Activated CD4-positive, alpha-beta T cell treated with anti-CD3 and anti-CD28 coated beads, Interleukin-2, amount 50 U/mL, for 4 hours (primary cell): ENCODE measurements around the gene KDM4B.

Experiments used
- DNase-seq, 2 experiments: peaks; one replicate each; pipeline ENCODE4 v3.0.0-alpha.2; 2020

The KDM4B gene

DNA sequence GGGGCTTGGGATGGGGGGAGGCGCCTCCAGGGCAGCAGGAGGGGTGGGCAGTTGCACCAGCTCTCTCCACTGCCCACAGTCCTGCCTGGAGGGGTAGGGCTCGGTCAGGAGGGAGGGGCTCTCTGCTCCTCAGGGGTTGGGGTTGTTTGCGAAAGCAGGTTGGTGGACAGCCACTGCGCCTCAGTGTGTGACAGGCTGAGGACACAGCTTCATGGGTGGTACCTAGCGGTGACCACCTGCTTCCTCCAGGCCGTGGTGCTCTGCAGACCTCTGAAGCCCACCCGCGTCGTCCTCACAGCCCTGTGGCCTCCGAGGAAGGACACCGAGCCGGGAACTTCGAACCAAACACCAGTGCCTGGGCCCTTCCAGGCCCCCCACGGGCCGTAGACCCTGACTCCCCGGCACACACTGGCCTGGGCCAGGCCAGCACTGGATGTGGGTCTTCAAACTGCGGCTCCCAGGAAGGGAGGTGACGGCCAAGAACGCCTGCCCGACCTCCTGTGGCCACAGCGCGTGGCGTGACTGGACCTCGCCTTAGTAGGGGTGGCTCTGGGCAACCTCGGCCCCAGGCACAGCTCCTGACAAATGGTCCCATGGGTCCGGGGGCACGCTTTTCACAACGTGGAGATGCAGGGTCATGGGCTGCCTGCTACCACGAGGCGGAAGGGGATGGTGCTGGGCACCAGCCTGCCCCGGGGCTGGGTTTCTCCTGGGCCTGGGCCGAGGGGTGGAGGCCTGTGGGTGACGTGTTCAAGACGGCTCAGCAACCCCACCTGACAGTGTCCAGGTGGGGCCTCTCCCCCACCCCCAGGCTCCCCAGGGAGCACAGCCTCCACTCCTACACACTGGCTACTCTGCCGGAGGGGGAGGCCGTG is 173.2 kb downstream of the KDM4B start:
- no peak for DNase-seq

GRCh38 chr19:5142725-5143097 is 173.8 kb downstream of the KDM4B start:
- no peak for DNase-seq

GRCh38 chr19:5143471-5144411 is 174.8 kb downstream of the KDM4B start:
- no peak for DNase-seq

- no peak for DNase-seq
Measured at GRCh38 chr19:5144545-5145179, 175.7 kb downstream of the KDM4B start.

DNA sequence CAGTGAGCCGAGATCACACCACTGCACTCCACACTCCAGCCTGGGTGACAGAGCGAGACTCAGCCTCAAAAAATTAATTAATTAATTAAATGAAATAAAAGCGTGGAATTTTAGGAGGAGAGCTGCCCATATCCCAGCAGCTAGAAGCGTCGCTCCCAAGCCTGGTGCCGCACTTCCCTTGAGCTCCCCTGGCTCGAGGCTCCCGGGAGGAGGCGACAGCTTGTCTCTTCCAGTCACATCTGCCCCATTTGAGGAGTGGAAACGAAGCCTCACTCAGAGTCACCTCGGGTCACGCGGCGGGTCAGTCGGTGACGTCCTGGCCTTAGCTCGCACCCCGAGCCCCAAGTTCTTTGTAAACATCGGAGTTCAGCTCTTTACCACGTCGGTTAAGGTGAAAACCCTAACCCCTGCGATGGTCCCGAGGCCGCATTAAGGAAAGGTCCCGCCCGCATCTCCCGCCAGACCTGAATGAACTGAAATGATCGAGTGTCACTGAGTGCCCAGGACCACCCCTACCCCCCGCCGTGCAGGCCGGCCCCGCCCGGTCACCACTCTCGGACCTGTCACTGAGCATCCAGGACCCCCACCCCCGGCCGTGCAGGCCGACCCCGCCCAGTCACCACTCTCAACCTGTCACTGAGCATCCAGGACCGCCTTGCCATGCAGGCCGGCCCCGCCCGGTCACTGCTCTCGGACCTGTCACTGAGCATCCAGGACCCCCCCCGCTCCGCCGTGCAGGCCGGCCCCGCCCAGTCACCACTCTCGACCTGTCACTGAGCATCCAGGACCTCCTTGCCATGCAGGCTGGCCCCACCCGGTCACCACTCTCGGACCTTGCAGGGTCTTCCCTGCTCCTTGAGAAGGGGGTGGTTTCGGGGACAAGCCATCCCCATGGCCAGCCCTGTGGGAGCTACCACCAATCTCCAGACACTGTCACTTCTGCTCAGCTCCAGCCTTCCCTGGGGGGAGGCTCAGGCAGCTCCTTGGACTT is 176.9 kb downstream of the KDM4B start:
- DNase-seq, result no peak

GRCh38 chr19:5147074-5147977 is 178.4 kb downstream of the KDM4B start:
- DNase-seq, result no peak

GRCh38 chr19:5147978-5148793 is 179.3 kb downstream of the KDM4B start:
- DNase-seq, result no peak

DNA sequence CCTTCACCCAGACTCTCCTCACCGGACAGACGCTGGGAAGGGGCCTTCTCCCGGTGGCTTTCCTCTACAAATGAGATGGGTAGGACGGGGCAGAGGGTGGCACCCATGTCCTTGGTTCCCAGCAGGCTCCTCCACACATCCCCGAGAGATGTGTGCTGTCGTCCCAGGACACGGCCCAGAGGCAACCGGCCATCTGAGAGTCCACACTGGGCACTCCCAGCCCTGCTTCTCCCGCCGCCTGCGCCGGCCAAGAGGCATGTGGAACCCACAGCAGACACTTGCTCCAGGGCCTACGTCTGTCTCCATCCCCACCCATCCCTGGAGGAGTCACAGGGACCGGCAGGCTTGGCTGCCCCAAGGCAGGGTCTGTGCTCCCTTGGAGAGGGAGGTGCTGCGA is 179.9 kb downstream of the KDM4B start:
- no peak for DNase-seq

DNA sequence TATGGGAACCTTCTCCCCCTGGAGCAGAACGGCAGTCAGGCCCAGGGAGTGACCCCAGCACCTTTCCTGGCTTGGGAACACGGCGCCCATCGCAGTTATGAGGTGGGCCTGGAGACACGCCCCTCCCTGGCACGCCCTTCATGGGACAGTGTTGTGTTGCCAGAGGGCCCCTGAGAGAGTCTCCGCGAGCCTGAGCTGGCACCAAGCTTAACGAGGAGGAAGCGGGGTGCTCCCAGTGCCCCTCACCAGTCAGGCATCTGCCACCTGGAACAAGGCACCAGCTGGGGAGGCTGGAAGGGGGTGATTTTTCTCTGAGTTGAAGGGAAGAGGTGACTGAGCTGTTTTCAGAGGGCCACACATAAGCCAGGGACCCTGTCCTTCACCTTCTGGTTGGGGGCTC is 180.6 kb downstream of the KDM4B start:
- no peak for DNase-seq

GRCh38 chr19:5149932-5150901 is 181.3 kb downstream of the KDM4B start:
- DNase-seq, result no peak

DNA sequence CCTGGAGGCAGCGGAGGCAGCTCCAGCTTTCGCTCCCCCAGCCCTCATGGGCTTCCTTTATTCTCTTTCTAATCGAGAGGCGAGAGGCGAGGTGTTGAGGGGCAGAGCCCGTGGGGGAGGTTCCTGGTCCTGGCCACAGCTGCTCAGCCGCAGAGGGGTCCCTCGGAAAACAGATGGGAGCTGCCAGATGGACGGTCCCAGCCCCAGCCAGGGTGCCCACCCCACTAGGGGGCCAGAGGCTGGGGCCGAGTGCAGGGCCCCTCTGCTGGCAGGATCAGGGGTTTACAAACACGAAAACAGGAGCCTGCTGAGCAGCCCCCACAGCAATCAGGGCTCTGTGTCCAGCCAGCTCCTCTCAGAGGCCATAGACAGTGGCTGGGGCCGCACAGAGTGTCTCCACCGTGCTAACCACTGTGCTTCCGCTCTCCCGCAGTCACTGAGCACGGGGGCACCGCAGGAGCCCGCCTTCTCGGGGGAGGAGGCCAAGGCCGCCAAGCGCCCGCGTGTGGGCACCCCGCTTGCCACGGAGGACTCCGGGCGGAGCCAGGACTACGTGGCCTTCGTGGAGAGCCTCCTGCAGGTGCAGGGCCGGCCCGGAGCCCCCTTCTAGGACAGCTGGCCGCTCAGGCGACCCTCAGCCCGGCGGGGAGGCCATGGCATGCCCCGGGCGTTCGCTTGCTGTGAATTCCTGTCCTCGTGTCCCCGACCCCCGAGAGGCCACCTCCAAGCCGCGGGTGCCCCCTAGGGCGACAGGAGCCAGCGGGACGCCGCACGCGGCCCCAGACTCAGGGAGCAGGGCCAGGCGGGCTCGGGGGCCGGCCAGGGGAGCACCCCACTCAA is 182.2 kb downstream of the KDM4B start:
- DNase-seq, result no peak

DNA sequence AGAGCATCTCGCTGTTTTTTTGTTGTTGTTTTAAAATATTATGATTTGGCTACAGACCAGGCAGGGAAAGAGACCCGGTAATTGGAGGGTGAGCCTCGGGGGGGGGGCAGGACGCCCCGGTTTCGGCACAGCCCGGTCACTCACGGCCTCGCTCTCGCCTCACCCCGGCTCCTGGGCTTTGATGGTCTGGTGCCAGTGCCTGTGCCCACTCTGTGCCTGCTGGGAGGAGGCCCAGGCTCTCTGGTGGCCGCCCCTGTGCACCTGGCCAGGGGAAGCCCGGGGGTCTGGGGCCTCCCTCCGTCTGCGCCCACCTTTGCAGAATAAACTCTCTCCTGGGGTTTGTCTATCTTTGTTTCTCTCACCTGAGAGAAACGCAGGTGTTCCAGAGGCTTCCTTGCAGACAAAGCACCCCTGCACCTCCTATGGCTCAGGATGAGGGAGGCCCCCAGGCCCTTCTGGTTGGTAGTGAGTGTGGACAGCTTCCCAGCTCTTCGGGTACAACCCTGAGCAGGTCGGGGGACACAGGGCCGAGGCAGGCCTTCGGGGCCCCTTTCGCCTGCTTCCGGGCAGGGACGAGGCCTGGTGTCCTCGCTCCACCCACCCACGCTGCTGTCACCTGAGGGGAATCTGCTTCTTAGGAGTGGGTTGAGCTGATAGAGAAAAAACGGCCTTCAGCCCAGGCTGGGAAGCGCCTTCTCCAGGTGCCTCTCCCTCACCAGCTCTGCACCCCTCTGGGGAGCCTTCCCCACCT is 183.3 kb downstream of the KDM4B start:
- no peak for DNase-seq

DNA sequence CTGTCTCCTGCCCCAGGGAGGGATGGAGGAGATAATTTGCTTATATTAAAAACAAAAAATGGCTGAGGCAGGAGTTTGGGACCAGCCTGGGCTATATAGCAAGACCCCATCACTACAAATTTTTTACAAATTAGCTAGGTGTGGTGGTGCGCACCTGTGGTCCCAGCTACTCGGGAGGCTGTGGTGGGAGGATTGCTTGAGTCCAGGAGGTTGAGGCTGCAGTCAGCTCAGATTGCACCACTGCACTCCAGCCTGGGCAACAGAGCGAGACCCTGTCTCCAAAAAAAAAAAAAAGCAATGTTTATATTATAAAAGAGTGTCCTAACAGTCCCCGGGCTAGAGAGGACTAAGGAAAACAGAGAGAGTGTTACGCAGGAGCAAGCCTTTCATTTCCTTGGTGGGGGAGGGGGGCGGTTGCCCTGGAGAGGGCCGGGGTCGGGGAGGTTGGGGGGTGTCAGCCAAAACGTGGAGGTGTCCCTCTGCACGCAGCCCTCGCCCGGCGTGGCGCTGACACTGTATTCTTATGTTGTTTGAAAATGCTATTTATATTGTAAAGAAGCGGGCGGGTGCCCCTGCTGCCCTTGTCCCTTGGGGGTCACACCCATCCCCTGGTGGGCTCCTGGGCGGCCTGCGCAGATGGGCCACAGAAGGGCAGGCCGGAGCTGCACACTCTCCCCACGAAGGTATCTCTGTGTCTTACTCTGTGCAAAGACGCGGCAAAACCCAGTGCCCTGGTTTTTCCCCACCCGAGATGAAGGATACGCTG is 184.0 kb downstream of the KDM4B start:
- DNase-seq, result no peak

DNA sequence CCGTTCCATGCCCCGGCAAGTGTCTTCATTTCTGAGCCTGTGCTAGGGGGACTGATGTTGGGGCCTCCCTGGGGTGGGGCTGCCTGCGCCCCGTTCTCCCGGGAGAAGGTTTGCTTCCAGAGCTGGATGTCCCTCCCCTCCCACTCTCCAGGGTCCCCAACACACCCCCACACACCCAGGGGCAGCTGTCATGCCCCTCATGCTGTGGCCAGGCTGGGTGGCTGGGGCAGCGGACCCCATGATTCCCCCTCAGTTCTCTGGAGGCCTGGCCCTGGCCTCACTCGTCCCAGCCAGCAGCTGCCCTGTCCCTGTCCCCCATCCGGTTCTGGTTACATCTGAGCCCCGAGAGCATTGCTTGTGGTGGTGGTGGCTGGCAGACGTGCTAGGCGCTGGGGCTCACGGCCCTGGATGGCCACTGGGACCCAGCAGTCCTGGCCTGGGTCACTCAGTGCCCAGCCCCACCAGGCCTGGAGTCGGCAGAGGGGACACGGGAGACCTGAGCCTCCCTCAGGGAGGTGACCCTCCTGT is 184.8 kb downstream of the KDM4B start:
- no peak for DNase-seq

DNA sequence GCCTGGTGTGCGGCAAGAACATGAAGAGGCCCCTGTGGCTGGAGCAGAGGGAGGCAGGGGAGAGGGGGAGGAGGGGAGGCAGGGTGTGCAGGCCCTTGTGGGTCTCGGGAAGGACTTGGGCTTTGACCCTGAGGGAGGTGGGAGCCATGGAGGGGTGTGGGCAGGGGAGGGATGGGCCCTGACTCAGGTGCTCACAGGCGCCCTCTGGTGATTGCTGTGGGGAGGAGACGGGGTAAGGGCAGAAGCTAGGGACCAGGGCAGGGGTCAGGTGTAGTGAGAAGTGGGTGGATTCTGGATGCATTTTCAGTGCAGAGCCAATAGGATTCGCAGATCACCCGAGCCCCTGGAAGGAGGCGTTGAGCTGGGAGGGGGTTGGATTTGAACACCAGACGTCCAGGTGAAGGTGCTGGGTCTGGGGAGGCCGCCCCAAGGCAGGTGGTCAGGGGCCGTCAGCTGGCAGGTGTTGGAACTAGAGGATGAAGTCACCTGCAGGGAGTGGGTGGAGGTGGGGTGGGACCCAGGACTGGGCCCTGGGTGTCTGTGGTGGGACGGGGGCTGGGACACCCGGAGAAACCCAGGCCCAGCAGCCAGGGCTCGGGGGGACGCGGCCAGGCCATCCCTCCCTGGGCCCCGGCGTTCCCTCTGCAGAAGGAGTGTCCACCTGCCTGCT is 185.4 kb downstream of the KDM4B start:
- DNase-seq, result peak; percentile 23 to 26
